K562 (cell line): ENCODE data around the gene ZKSCAN1. TPM values are rescaled to one million over a fixed set of nuclear protein-coding genes. Genes with fewer than 3 reads are reported as not detected.

Source experiments
- ARID1B ChIP-seq: fragments of 450-650 bp; IDR thresholded peaks from 2 replicates; pipeline ENCODE4 v1.6.1; 2016; ENCODE audit warnings: antibody characterized with exemption, mild to moderate bottlenecking, inconsistent platforms
- HIVEP1 ChIP-seq: fragments of 250-450 bp; sonication (Bioruptor Pico); IDR thresholded peaks from 2 replicates; pipeline ENCODE4 v1.4.0; 2020; ENCODE audit warnings: mild to moderate bottlenecking
- MIER1 ChIP-seq: fragments of 450-650 bp; IDR thresholded peaks from 2 replicates; pipeline ENCODE4 v1.6.1; 2016; ENCODE audit warnings: antibody characterized with exemption, mild to moderate bottlenecking, low read depth
- PYGO2 ChIP-seq: fragments of 450-650 bp; IDR thresholded peaks from 2 replicates; pipeline ENCODE4 v1.6.1; 2016; ENCODE audit warnings: mild to moderate bottlenecking, missing genetic modification characterization, moderate library complexity, missing compliant biosample characterization
- RBM14 ChIP-seq: fragments of 200-400 bp; formaldehyde crosslinking; IDR thresholded peaks from 2 replicates; pipeline ENCODE4 v1.6.1; 2018; ENCODE audit warnings: low read depth, mild to moderate bottlenecking, low read length, moderate library complexity, borderline replicate concordance; ENCODE audit not compliant: insufficient read depth
- SMAD4 ChIP-seq: fragments of 250-450 bp; sonication (Bioruptor Pico); conservative IDR thresholded peaks from 2 replicates; pipeline ENCODE4 v1.8.0; 2021; ENCODE audit warnings: inconsistent platforms, mild to moderate bottlenecking, moderate library complexity
- ZKSCAN8 ChIP-seq: fragments of 200-800 bp; sonication (Bioruptor generic); IDR thresholded peaks from 2 replicates; pipeline ENCODE4 v1.6.1; 2016; ENCODE audit warnings: missing genetic modification characterization, missing compliant biosample characterization
- ZNF311 ChIP-seq: fragments of 250-450 bp; sonication (Bioruptor Pico); IDR thresholded peaks from 2 replicates; pipeline ENCODE4 v1.4.0; 2020; ENCODE audit warnings: mild to moderate bottlenecking, moderate library complexity
- ZNF431 ChIP-seq: sonication (generic); formaldehyde crosslinking; IDR thresholded peaks from 2 replicates; pipeline ENCODE4 v1.8.0; 2022; ENCODE audit warnings: mild to moderate bottlenecking, missing genetic modification reagents
- polyA plus RNA-seq, 8 experiments: library from polyadenylated mRNA; depleted of rRNA in 4 of 8; stranded (reverse) in 5 of 8; unstranded in 3 of 8; fragments of >200 nt; fragmentation: Nextera tagmentation in 2 of 8; fragmentation: Illumina TruSeq in 1 of 8; extraction: Ambion mirVana in 2 of 8; extraction: Trizol in 1 of 8; gene quantifications; 2 replicates each; pipeline versions ENCODE4 v1.2.1 to v1.2.3, GENCODE V29; 2011 to 2014; ENCODE audit warnings: inconsistent platforms in 1 of 8, missing spikeins in 1 of 8
- total RNA-seq, 7 experiments: library from RNA; depleted of rRNA in 6 of 7; stranded (reverse); fragments of >200 nt in 6 of 7; fragmentation: Illumina TruSeq in 2 of 7; extraction: Trizol in 2 of 7; gene quantifications; 2 replicates each; pipeline versions ENCODE4 v1.2.1 to v1.2.3, GENCODE V29; 2011 to 2021; ENCODE audit warnings: low replicate concordance in 1 of 7
- TF ChIP-seq, protein P1 (sequence below): fragments of 200-600 bp; sonication (generic); IDR thresholded peaks from one replicate; pipeline ENCODE4 v1.6.1; 2012; ENCODE audit warnings: mild to moderate bottlenecking, low read depth, low read length, inconsistent platforms
- TF ChIP-seq, protein P2 (sequence below): sonication (generic); formaldehyde crosslinking; IDR thresholded peaks from 2 replicates; pipeline ENCODE4 v1.9.0; 2022; ENCODE audit warnings: mild to moderate bottlenecking, missing genetic modification reagents
- TF ChIP-seq, protein P3 (sequence below), 2 experiments: fragments of 450-650 bp in 1 of 2; IDR thresholded peaks; 2 replicates each; pipeline ENCODE4 v1.6.1; 2011 to 2017; ENCODE audit warnings: low read depth in 2 of 2, antibody characterized with exemption in 1 of 2, borderline replicate concordance in 1 of 2, low read length in 1 of 2, mild to moderate bottlenecking in 1 of 2, mixed read lengths in 1 of 2; ENCODE audit not compliant: control insufficient read depth in 1 of 2

Gene ZKSCAN1
- total and polyA plus RNA-seq, 9 of the 15 experiments (the other 6 are each of a cell fraction or from before 2014, with no cell fraction given), result 5.3 to 43.0 (median 23.2) TPM

DNA sequence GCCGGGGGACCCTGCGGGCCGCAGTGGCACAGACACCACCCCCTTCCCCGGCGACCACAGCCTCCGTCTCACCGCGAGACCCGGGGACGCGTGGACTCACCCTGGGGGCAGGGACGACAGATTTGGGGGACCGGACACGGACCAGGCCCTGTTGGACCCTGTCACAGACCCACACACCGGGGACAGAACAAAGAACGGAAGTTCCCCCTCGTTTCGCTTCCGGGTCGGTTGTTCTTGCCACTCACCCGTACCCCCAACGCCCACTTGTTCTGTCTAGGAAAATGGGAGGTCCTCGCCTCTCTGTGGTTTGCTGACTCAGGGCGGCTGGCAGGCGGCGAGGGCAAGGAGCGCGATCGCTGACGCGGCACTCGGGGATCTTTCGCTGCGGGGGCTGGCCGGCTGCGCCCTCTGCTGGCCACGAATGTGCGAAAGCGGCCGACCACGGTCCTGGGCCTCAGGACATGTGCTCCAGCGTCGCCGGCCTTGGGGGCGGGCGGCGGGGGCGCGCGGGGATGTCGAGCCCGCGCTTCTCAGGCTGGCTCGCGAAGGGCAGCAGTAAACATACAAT, 66.2 kb downstream of the ZKSCAN1 start, which contains the start of gene ZNF3 (continued):
- TF ChIP-seq, protein P1, sequence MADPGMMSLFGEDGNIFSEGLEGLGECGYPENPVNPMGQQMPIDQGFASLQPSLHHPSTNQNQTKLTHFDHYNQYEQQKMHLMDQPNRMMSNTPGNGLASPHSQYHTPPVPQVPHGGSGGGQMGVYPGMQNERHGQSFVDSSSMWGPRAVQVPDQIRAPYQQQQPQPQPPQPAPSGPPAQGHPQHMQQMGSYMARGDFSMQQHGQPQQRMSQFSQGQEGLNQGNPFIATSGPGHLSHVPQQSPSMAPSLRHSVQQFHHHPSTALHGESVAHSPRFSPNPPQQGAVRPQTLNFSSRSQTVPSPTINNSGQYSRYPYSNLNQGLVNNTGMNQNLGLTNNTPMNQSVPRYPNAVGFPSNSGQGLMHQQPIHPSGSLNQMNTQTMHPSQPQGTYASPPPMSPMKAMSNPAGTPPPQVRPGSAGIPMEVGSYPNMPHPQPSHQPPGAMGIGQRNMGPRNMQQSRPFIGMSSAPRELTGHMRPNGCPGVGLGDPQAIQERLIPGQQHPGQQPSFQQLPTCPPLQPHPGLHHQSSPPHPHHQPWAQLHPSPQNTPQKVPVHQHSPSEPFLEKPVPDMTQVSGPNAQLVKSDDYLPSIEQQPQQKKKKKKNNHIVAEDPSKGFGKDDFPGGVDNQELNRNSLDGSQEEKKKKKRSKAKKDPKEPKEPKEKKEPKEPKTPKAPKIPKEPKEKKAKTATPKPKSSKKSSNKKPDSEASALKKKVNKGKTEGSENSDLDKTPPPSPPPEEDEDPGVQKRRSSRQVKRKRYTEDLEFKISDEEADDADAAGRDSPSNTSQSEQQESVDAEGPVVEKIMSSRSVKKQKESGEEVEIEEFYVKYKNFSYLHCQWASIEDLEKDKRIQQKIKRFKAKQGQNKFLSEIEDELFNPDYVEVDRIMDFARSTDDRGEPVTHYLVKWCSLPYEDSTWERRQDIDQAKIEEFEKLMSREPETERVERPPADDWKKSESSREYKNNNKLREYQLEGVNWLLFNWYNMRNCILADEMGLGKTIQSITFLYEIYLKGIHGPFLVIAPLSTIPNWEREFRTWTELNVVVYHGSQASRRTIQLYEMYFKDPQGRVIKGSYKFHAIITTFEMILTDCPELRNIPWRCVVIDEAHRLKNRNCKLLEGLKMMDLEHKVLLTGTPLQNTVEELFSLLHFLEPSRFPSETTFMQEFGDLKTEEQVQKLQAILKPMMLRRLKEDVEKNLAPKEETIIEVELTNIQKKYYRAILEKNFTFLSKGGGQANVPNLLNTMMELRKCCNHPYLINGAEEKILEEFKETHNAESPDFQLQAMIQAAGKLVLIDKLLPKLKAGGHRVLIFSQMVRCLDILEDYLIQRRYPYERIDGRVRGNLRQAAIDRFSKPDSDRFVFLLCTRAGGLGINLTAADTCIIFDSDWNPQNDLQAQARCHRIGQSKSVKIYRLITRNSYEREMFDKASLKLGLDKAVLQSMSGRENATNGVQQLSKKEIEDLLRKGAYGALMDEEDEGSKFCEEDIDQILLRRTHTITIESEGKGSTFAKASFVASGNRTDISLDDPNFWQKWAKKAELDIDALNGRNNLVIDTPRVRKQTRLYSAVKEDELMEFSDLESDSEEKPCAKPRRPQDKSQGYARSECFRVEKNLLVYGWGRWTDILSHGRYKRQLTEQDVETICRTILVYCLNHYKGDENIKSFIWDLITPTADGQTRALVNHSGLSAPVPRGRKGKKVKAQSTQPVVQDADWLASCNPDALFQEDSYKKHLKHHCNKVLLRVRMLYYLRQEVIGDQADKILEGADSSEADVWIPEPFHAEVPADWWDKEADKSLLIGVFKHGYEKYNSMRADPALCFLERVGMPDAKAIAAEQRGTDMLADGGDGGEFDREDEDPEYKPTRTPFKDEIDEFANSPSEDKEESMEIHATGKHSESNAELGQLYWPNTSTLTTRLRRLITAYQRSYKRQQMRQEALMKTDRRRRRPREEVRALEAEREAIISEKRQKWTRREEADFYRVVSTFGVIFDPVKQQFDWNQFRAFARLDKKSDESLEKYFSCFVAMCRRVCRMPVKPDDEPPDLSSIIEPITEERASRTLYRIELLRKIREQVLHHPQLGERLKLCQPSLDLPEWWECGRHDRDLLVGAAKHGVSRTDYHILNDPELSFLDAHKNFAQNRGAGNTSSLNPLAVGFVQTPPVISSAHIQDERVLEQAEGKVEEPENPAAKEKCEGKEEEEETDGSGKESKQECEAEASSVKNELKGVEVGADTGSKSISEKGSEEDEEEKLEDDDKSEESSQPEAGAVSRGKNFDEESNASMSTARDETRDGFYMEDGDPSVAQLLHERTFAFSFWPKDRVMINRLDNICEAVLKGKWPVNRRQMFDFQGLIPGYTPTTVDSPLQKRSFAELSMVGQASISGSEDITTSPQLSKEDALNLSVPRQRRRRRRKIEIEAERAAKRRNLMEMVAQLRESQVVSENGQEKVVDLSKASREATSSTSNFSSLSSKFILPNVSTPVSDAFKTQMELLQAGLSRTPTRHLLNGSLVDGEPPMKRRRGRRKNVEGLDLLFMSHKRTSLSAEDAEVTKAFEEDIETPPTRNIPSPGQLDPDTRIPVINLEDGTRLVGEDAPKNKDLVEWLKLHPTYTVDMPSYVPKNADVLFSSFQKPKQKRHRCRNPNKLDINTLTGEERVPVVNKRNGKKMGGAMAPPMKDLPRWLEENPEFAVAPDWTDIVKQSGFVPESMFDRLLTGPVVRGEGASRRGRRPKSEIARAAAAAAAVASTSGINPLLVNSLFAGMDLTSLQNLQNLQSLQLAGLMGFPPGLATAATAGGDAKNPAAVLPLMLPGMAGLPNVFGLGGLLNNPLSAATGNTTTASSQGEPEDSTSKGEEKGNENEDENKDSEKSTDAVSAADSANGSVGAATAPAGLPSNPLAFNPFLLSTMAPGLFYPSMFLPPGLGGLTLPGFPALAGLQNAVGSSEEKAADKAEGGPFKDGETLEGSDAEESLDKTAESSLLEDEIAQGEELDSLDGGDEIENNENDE, result no peak
- no peak for TF ChIP-seq ZKSCAN8
- TF ChIP-seq, protein P2, sequence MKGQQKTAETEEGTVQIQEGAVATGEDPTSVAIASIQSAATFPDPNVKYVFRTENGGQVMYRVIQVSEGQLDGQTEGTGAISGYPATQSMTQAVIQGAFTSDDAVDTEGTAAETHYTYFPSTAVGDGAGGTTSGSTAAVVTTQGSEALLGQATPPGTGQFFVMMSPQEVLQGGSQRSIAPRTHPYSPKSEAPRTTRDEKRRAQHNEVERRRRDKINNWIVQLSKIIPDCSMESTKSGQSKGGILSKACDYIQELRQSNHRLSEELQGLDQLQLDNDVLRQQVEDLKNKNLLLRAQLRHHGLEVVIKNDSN (CRISPR knock-in tag), result peak; percentile 65
- TF ChIP-seq, protein P3, sequence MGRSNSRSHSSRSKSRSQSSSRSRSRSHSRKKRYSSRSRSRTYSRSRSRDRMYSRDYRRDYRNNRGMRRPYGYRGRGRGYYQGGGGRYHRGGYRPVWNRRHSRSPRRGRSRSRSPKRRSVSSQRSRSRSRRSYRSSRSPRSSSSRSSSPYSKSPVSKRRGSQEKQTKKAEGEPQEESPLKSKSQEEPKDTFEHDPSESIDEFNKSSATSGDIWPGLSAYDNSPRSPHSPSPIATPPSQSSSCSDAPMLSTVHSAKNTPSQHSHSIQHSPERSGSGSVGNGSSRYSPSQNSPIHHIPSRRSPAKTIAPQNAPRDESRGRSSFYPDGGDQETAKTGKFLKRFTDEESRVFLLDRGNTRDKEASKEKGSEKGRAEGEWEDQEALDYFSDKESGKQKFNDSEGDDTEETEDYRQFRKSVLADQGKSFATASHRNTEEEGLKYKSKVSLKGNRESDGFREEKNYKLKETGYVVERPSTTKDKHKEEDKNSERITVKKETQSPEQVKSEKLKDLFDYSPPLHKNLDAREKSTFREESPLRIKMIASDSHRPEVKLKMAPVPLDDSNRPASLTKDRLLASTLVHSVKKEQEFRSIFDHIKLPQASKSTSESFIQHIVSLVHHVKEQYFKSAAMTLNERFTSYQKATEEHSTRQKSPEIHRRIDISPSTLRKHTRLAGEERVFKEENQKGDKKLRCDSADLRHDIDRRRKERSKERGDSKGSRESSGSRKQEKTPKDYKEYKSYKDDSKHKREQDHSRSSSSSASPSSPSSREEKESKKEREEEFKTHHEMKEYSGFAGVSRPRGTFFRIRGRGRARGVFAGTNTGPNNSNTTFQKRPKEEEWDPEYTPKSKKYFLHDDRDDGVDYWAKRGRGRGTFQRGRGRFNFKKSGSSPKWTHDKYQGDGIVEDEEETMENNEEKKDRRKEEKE (IDR thresholded peaks at IDR 0.05; ENCODE audit: borderline replicate concordance in 1 of 2, control insufficient read depth in 1 of 2, low read depth in 2 of 2, low read length in 1 of 2), result peak in 1 of 2 experiments; percentile 97; a peak in 2 of 4 replicates
- no peak for TF ChIP-seq ZNF311
- TF ChIP-seq ZNF431, result peak; percentile 78
- TF ChIP-seq RBM14, result no peak
- peak; percentile 54; the same call in 1 of the 2 replicates for TF ChIP-seq ARID1B
- TF ChIP-seq HIVEP1 (CRISPR knock-in tag), result no peak
- peak; percentile 75 for TF ChIP-seq SMAD4 (CRISPR knock-in tag)
- no peak for TF ChIP-seq MIER1
- TF ChIP-seq PYGO2 (tag), result no peak
